Colonic mucosa (tissue), 4 donors: ENCODE measurements around the gene NCOA5. TPM values are rescaled to one million over a fixed set of nuclear protein-coding genes. Genes with fewer than 3 reads are reported as not detected.

ENCODE experiments used
- DNase-seq: peaks from one replicate; pipeline ENCODE4 v3.0.0-alpha.2; 2020
- H3K27ac ChIP-seq: fragments of 200-600 bp; one replicate; pipeline ENCODE4 v1.8.0; 2021
- H3K27me3 ChIP-seq: fragments of 200-600 bp; one replicate; pipeline ENCODE4 v1.8.0; 2021
- H3K36me3 ChIP-seq: fragments of 200-600 bp; one replicate; pipeline ENCODE4 v1.8.0; 2021
- H3K4me1 ChIP-seq: fragments of 200-600 bp; one replicate; pipeline ENCODE4 v1.8.0; 2021; ENCODE audit warnings: mild to moderate bottlenecking
- H3K4me3 ChIP-seq: fragments of 200-600 bp; one replicate; pipeline ENCODE4 v1.8.0; 2021
- H3K9ac ChIP-seq, 2 donors: one replicate each; pipeline ENCODE4 v1.7.0; 2013; ENCODE audit warnings: control low read depth in 2 of 2, low read depth in 2 of 2, low read length in 2 of 2
- H3K9me3 ChIP-seq: fragments of 200-600 bp; one replicate; pipeline ENCODE4 v1.8.0; 2021
- CTCF ChIP-seq: fragments of 200-600 bp; IDR thresholded peaks from one replicate; pipeline ENCODE4 v1.8.0; 2022; ENCODE audit warnings: antibody characterized with exemption, mild to moderate bottlenecking
- intact Hi-C: fragments of 100-400 bp; cut with DNase I; formaldehyde crosslinking; loops from one replicate; pipeline ENCODE4 v1.14.1; 2022
- total RNA-seq, 2 donors: library from RNA; stranded (reverse); fragmentation: NEBNext Ultra II Directional in 1 of 2; extraction: Animal tissue kit (Norgen Biotek cat#: 25700) in 1 of 2; gene quantifications; one replicate each; pipeline ENCODE4 v1.2.1, GENCODE V29; 2021
- donor health status: healthy.
- donor health status: DM: no; HTN: no; CAD: no.
- donor health status: DM: no; HTN: no; CAD: no.

NCOA5 gene
- total RNA-seq, 2 donors from 2014 or later, result 20.4 to 32.1 TPM

DNA sequence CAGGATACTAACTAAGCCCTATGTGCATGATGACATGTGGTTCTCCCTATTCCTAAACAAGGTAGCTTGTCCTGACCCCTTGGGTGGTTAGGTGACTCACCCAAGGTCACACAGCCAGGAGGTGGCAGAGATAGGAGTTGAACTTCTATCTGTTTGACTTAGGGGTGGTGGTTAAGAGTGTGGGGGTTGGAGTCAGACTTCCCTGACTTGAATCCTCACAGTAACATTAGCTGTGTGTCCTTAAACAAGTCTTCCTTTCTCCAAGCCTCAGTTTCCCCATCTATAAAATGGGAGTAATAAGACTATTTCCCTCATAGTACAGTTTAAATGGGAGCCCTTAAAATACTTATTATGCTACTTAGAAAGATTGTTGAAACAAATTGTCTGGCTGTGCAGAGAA, 38.9 kb downstream of the NCOA5 start:
- no peak for DNase-seq
- TF ChIP-seq CTCF, result no peak
- Histone ChIP-seq H3K9ac (no peak overlapping the region), H3K27ac (no peak overlapping the region), H3K4me1 (no peaks in the 10 kb centered on the region), H3K4me3 (no peak overlapping the region), H3K27me3 (no peaks in the 10 kb centered on the region), H3K9me3 (no peaks in the 10 kb centered on the region), H3K36me3 (no peaks in the 10 kb centered on the region)
- intact Hi-C loops, result no loop called here

GRCh38 chr20:46050444-46050843, 39.3 kb downstream of the NCOA5 start:
- H3K27ac ChIP-seq, result no peak overlapping the region
- H3K4me1 ChIP-seq, result no peaks in the 10 kb centered on the region
- no peaks in the 10 kb centered on the region for H3K9me3 ChIP-seq
- intact Hi-C loops, result no loop called here
- H3K4me3 ChIP-seq, result no peak overlapping the region
- no peak for DNase-seq
- H3K27me3 ChIP-seq, result no peaks in the 10 kb centered on the region
- TF ChIP-seq CTCF, result no peak
- H3K9ac ChIP-seq, result no peak overlapping the region
- H3K36me3 ChIP-seq, result no peaks in the 10 kb centered on the region

GRCh38 chr20:46049815-46050214, 39.9 kb downstream of the NCOA5 start:
- Histone ChIP-seq H3K36me3 (no peaks in the 10 kb centered on the region), H3K4me1 (no peaks in the 10 kb centered on the region), H3K9me3 (no peaks in the 10 kb centered on the region), H3K27me3 (no peaks in the 10 kb centered on the region), H3K4me3 (no peak overlapping the region), H3K27ac (no peak overlapping the region), H3K9ac (no peak overlapping the region)
- intact Hi-C loops, result no loop called here
- DNase-seq, result no peak
- TF ChIP-seq CTCF, result no peak

GRCh38 chr20:46049190-46049589, 40.6 kb downstream of the NCOA5 start:
- no peak overlapping the region for H3K27ac ChIP-seq
- H3K4me3 ChIP-seq, result no peak overlapping the region
- no peaks in the 10 kb centered on the region for H3K27me3 ChIP-seq
- no peak for DNase-seq
- intact Hi-C loops, result no loop called here
- no peak overlapping the region for H3K9ac ChIP-seq
- TF ChIP-seq CTCF, result no peak
- H3K9me3 ChIP-seq, result no peaks in the 10 kb centered on the region
- H3K4me1 ChIP-seq, result no peaks in the 10 kb centered on the region
- no peaks in the 10 kb centered on the region for H3K36me3 ChIP-seq

DNA sequence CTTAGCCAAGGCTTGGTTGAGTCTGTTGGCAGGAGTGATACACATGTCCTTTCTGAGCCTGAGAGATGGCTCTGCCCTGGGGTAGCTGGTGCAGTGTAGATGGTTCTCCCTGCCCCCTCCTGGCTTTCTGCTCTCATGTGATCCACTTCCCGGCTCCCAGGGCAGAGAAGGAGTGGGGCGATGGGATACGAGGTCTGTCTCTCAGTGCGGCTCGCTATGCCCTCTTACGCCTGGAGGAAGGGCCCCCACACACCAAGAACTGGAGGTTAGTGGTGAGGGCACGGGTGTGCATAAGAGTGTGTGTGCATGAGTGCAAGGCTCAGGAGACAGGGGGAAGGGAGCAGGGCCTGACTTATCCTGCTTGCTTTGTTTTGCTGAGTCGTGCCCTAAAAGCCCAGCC, 41.9 kb downstream of the NCOA5 start:
- Histone ChIP-seq H3K9me3 (no peaks in the 10 kb centered on the region), H3K36me3 (no peaks in the 10 kb centered on the region), H3K4me1 (no peaks in the 10 kb centered on the region), H3K27me3 (no peaks in the 10 kb centered on the region), H3K4me3 (no peak overlapping the region), H3K27ac (no peak overlapping the region), H3K9ac (no peak overlapping the region)
- intact Hi-C loops, result no loop called here
- TF ChIP-seq CTCF, result no peak
- DNase-seq, result no peak
